ENCODE results near the gene DUOX1. TPM values are rescaled to one million over a fixed set of nuclear protein-coding genes. Genes with fewer than 3 reads are reported as not detected.

The DUOX1 gene
- total RNA-seq, 4 donors from 2014 or later, result 0.14 to 4.1 (median 0.64) TPM; not detected in 1

DNA sequence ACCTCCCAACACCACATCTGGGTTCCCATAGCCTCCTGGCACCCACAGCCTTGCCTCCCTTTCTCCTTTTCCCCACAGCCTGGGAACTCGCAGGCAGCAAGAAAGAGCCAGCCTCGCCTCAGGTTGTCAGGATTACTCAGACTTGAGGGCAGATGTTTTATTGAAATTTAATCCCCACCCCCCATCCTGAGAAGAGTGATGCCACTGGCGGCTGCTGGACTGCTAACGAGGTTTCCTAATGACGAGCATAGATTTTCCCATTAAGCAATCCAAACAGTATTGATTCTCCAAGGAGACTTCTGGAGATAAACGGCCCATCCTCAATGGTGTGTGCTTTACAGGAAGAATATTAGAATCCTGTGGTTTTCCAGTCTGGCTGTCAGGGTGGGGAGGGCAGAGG lies 44.3 kb downstream of the DUOX1 start:
- H3K27me3 ChIP-seq, result no peaks in the 10 kb centered on the region
- H3K27ac ChIP-seq, result no peak overlapping the region
- no peaks in the 10 kb centered on the region for H3K4me1 ChIP-seq
- TF ChIP-seq POLR2A (IDR thresholded peaks at IDR 0.05), result no peak
- TF ChIP-seq, protein P1, sequence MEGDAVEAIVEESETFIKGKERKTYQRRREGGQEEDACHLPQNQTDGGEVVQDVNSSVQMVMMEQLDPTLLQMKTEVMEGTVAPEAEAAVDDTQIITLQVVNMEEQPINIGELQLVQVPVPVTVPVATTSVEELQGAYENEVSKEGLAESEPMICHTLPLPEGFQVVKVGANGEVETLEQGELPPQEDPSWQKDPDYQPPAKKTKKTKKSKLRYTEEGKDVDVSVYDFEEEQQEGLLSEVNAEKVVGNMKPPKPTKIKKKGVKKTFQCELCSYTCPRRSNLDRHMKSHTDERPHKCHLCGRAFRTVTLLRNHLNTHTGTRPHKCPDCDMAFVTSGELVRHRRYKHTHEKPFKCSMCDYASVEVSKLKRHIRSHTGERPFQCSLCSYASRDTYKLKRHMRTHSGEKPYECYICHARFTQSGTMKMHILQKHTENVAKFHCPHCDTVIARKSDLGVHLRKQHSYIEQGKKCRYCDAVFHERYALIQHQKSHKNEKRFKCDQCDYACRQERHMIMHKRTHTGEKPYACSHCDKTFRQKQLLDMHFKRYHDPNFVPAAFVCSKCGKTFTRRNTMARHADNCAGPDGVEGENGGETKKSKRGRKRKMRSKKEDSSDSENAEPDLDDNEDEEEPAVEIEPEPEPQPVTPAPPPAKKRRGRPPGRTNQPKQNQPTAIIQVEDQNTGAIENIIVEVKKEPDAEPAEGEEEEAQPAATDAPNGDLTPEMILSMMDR (IDR thresholded peaks at IDR 0.05), result no peak
- TF ChIP-seq EP300 (IDR thresholded peaks at IDR 0.05; ENCODE audit: low read depth), result no peak
- TF ChIP-seq POLR2AphosphoS5 (IDR thresholded peaks at IDR 0.05), result no peak
- no peaks in the 10 kb centered on the region for H3K9me3 ChIP-seq
- intact Hi-C loops (cut with DNase I; ENCODE audit: low total_unique reads) (no loop called here), in situ Hi-C loops (cut with MboI; ENCODE audit: low pct_ligation_motif_present in 1 of 4, low pct_unique_long_range_greater_than_20kb in 1 of 4, low sequenced_read_pairs in 3 of 4) (loop anchor here in 2 of 4 donors (25.0 kb wide), 2 partner anchors 213 to 438 kb away; partner anchors contain the start of gene GATM (in 1 of the 2))
- no peaks in the 10 kb centered on the region for H3K36me3 ChIP-seq
- 89% methylated on average over 6 of the region's 6 CpGs; no CpG with 5 or more reads in 1 of the 2 donors for WGBS, 2 donors (ENCODE audit: low coverage in 1 of 2)
- no peak for DNase-seq
- H3K4me3 ChIP-seq, result no peak overlapping the region

DNA sequence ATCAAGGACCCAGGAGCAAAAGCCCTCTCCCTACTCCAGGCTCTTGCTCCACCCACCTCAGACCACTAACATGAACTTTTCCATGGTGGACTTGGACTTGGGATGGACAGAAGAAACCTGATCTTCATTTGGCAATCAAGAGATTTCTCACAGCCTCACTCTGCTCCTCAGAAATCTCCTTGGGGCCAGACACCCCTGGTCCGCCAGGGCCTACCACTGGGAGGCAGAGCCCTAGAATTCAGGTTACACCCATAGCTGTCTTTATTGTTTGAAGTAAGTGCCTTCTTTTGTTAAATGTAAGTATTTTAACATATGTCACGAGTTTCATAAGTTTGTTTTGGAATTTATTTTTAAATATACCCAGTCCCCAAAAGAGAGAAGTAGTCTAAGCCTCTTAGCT lies 44.8 kb downstream of the DUOX1 start:
- peaks cover 0 to 5% (median 1%) of the 10 kb centered on the region in 4 donors for H3K4me1 ChIP-seq
- intact Hi-C loops (cut with DNase I; ENCODE audit: low total_unique reads) (no loop called here), in situ Hi-C loops (cut with MboI; ENCODE audit: low pct_ligation_motif_present in 1 of 4, low pct_unique_long_range_greater_than_20kb in 1 of 4, low sequenced_read_pairs in 3 of 4) (loop anchor here in 2 of 4 donors (25.0 kb wide), 2 partner anchors 213 to 438 kb away; partner anchors contain the start of gene GATM (in 1 of the 2))
- H3K4me3 ChIP-seq, result no peak overlapping the region
- no peaks in the 10 kb centered on the region for H3K27me3 ChIP-seq
- WGBS, 2 donors (ENCODE audit: low coverage in 1 of 2), result 95% methylated on average over 2 of the region's 2 CpGs; no CpG with 5 or more reads in 1 of the 2 donors
- TF ChIP-seq, protein P1 (IDR thresholded peaks at IDR 0.05), result no peak
- no peak for TF ChIP-seq POLR2AphosphoS5 (IDR thresholded peaks at IDR 0.05)
- no peak for TF ChIP-seq EP300 (IDR thresholded peaks at IDR 0.05; ENCODE audit: low read depth)
- TF ChIP-seq POLR2A (IDR thresholded peaks at IDR 0.05), result no peak
- H3K9me3 ChIP-seq, result no peaks in the 10 kb centered on the region
- no peaks in the 10 kb centered on the region for H3K36me3 ChIP-seq
- DNase-seq, result no peak
- no peak overlapping the region for H3K27ac ChIP-seq

DNA sequence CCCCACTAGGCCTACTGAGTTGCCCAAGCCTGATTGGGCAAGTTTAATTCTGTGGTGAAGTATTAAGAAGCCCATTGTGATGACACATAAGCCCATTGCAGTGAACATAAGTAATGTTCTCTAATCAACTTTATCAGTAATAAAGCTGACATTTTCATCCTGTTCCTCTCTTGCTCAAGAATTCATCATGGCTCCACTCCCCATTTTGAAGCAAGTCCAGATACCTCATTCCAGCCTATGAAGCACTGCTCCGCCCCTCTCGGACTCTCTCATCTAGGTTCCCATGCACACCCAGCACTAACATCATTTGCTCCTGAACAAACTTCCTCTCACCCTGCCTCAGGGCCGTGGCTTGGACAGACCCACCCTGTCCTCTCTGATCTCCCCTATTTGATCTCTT lies 47.5 kb downstream of the DUOX1 start:
- no peaks in the 10 kb centered on the region for H3K9me3 ChIP-seq
- H3K27me3 ChIP-seq, result no peaks in the 10 kb centered on the region
- 47 to 70% methylated on average over 2 to 3 of the region's 3 CpGs for WGBS, 2 donors (ENCODE audit: low coverage in 1 of 2)
- no peaks in the 10 kb centered on the region for H3K36me3 ChIP-seq
- H3K4me3 ChIP-seq, result no peak overlapping the region
- in situ Hi-C loops (cut with MboI; ENCODE audit: low pct_ligation_motif_present in 1 of 4, low pct_unique_long_range_greater_than_20kb in 1 of 4, low sequenced_read_pairs in 3 of 4) (loop anchor here in 2 of 4 donors (25.0 kb wide), 2 partner anchors 210 to 435 kb away; partner anchors contain the start of gene GATM (in 2 of the 2)), intact Hi-C loops (cut with DNase I; ENCODE audit: low total_unique reads) (no loop called here)
- no peak overlapping the region for H3K27ac ChIP-seq
- H3K4me1 ChIP-seq, result peaks cover 0 to 11% (median 2%) of the 10 kb centered on the region in 4 donors
- no peak for DNase-seq
- TF ChIP-seq, protein P1 (IDR thresholded peaks at IDR 0.05), result no peak
- no peak for TF ChIP-seq POLR2A (IDR thresholded peaks at IDR 0.05)
- no peak for TF ChIP-seq EP300 (IDR thresholded peaks at IDR 0.05; ENCODE audit: low read depth)
- no peak for TF ChIP-seq POLR2AphosphoS5 (IDR thresholded peaks at IDR 0.05)

DNA sequence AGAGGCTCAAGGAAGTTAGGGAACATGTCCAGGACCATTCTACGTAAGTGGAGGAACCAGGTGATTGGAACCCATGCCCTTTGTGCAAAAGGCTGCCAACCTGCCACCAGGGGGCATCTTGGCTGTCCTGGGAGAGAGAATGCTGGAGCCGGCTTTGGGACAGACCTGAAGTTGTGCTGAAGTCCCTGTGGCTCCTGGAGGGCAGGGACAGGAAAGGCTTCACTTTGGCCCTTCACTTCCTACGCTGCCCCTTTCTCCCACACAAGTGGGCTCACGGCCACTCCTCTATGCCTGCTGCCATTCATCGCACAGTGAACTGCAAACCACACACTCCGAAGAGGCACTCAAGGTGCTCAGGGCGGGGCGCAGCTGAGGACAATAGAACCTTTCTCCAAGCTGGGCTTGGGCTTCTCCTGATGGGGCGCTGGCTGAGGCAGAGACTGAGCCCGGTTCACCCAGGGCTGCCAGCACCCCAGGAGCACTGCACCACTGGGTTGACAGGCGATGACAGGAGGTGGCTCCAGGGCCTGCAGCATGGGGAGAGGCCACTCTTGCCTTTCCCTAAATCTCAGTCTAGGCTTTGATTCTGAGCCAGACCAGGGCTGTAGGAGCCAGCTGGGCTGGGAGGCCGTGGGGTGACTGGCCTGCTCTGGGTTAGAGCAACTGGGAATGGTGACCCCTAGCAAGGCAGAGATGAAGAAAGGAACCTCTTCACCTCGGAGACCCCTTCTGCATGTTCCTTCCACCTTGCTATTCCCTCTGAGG lies 49.6 kb downstream of the DUOX1 start:
- Histone ChIP-seq H3K27ac (peak overlapping the region in 2 of 4 donors; percentile 4 to 19), H3K4me3 (no peak overlapping the region), H3K36me3 (no peaks in the 10 kb centered on the region), H3K9me3 (no peaks in the 10 kb centered on the region), H3K27me3 (no peaks in the 10 kb centered on the region), H3K4me1 (peaks cover 0 to 13% (median 5%) of the 10 kb centered on the region in 4 donors)
- DNase-seq, result peak; percentile 69
- in situ Hi-C loops (cut with MboI; ENCODE audit: low pct_ligation_motif_present in 1 of 4, low pct_unique_long_range_greater_than_20kb in 1 of 4, low sequenced_read_pairs in 3 of 4) (loop anchor here in 2 of 4 donors (25.0 kb wide), 2 partner anchors 208 to 433 kb away; partner anchors contain the start of gene GATM (in 2 of the 2)), intact Hi-C loops (cut with DNase I; ENCODE audit: low total_unique reads) (loop anchor here (2.0 kb wide), 1 partner anchor 61 kb away; no protein-coding TSS in a partner anchor)
- 42 to 55% methylated on average over 2 to 10 of the region's 13 CpGs for WGBS, 2 donors (ENCODE audit: low coverage in 1 of 2)
- TF ChIP-seq, protein P1 (IDR thresholded peaks at IDR 0.05), result peak; percentile 52 to 70 (median 61)
- TF ChIP-seq POLR2AphosphoS5 (IDR thresholded peaks at IDR 0.05) (no peak), EP300 (IDR thresholded peaks at IDR 0.05; ENCODE audit: low read depth) (no peak), POLR2A (IDR thresholded peaks at IDR 0.05) (no peak)
